Progenitor cell of endocrine pancreas (in vitro differentiated cells): ENCODE data around the gene SLC2A11. TPM values are rescaled to one million over a fixed set of nuclear protein-coding genes. Genes with fewer than 3 reads are reported as not detected.

Source experiments
- DNase-seq: peaks from one replicate; pipeline ENCODE4 v3.0.0; 2021; ENCODE audit warnings: low spot score; ENCODE audit not compliant: unreplicated experiment
- H3K27ac Mint-ChIP-seq: 2 replicates; pipeline ENCODE4 v1.8.0; 2021; ENCODE audit warnings: mild to moderate bottlenecking, moderate library complexity, mixed read lengths
- H3K27me3 Mint-ChIP-seq: 2 replicates; pipeline ENCODE4 v1.8.0; 2021; ENCODE audit warnings: mixed read lengths
- H3K36me3 Mint-ChIP-seq: 2 replicates; pipeline ENCODE4 v1.8.0; 2022; ENCODE audit warnings: mixed read lengths; ENCODE audit not compliant: insufficient read depth
- H3K4me1 Mint-ChIP-seq: 2 replicates; pipeline ENCODE4 v1.8.0; 2021; ENCODE audit warnings: low read depth, mixed read lengths
- H3K4me3 Mint-ChIP-seq: 2 replicates; pipeline ENCODE4 v1.8.0; 2021; ENCODE audit warnings: low read depth, mild to moderate bottlenecking, moderate library complexity, mixed read lengths
- H3K9me3 Mint-ChIP-seq: 2 replicates; pipeline ENCODE4 v1.8.0; 2021; ENCODE audit warnings: low read depth, mixed read lengths
- total RNA-seq: library from RNA; stranded (reverse); gene quantifications from 2 replicates; pipeline ENCODE4 v1.2.1, GENCODE V29; 2021
- TF ChIP-seq, protein P1 (sequence below): fragments of 200-600 bp; sonication (generic); IDR thresholded peaks from one replicate; pipeline ENCODE4 v1.5.0; 2021; ENCODE audit warnings: antibody characterized with exemption, mild to moderate bottlenecking; ENCODE audit not compliant: unreplicated experiment

SLC2A11 gene
- total RNA-seq, 1 donor from 2014 or later = 39.7 TPM

DNA sequence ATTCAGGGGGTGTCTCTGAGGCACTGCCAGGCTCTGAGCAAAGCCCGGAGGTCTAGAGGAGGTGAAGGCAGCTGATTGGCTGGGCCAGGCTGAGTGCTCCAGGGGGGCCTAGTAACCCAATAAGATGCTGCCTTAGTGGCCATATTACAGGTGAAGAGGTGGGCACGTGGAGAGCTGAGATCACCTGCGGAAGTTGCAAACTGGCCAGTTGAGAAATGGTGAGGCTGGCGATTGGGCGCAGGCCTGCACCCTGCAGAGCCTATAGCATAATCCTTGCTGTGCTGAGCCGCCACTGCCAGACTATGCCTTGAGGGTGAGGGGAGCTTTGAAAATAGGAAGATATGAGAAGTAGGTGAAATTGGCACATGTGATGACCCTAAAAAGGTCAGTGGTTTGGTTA lies 40.5 kb upstream of the SLC2A11 start:
- Mint-ChIP-seq H3K27ac (peak overlapping the region; percentile 78), H3K9me3 (no peaks in the 10 kb centered on the region), H3K36me3 (peaks cover 40% of the 10 kb centered on the region), H3K4me3 (no peak overlapping the region), H3K4me1 (no peaks in the 10 kb centered on the region), H3K27me3 (no peaks in the 10 kb centered on the region)
- TF ChIP-seq, protein P1, sequence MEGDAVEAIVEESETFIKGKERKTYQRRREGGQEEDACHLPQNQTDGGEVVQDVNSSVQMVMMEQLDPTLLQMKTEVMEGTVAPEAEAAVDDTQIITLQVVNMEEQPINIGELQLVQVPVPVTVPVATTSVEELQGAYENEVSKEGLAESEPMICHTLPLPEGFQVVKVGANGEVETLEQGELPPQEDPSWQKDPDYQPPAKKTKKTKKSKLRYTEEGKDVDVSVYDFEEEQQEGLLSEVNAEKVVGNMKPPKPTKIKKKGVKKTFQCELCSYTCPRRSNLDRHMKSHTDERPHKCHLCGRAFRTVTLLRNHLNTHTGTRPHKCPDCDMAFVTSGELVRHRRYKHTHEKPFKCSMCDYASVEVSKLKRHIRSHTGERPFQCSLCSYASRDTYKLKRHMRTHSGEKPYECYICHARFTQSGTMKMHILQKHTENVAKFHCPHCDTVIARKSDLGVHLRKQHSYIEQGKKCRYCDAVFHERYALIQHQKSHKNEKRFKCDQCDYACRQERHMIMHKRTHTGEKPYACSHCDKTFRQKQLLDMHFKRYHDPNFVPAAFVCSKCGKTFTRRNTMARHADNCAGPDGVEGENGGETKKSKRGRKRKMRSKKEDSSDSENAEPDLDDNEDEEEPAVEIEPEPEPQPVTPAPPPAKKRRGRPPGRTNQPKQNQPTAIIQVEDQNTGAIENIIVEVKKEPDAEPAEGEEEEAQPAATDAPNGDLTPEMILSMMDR = no peak
- no peak for DNase-seq

DNA sequence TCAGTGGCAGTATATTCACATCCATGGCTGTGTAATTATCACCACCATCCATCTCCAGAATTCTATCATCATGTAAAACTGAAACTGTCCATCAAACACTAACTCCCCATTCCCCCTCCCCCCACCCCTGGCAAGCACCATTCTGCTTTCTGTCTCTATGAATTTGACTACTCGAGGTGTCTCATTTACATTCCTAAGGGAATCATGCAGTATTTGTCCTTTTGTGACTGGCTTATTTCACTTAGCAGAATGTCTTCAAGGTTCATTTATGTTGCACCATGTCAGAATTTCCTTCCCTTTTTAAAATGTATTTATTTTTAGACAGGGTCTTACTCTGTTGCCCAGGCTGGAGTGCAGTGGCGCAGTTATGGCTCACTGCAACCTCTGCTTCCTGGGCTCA lies 39.1 kb upstream of the SLC2A11 start:
- TF ChIP-seq, protein P1 = no peak
- H3K9me3 Mint-ChIP-seq = no peaks in the 10 kb centered on the region
- no peak overlapping the region for H3K4me3 Mint-ChIP-seq
- no peak overlapping the region for H3K27ac Mint-ChIP-seq
- H3K4me1 Mint-ChIP-seq = no peaks in the 10 kb centered on the region
- no peak for DNase-seq
- peaks cover 39% of the 10 kb centered on the region for H3K36me3 Mint-ChIP-seq
- no peaks in the 10 kb centered on the region for H3K27me3 Mint-ChIP-seq

DNA sequence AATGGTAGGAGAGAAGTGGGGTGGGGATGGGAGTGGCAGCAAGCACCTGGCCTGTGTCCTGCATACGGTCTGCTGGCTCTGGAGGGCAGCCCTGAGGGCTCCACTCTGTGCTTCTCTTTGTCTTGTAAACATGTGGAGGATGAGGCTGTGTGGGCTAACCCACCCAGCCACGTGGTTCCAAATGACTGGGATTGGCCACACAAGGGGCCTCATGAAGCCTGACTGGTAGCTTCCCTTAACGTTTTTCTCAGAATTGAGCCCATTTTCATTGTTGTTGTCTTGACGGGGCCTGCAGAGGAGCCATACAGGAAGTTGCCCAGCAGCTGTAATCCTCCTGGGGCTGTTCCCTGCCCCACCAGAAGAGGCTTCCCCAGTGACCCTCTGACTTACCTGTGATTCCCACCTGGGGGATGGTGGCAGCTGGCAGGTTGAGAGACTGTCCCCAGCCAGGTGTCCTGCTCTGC lies 36.9 kb upstream of the SLC2A11 start:
- DNase-seq = no peak
- peaks cover 39% of the 10 kb centered on the region for H3K36me3 Mint-ChIP-seq
- TF ChIP-seq, protein P1 = no peak

DNA sequence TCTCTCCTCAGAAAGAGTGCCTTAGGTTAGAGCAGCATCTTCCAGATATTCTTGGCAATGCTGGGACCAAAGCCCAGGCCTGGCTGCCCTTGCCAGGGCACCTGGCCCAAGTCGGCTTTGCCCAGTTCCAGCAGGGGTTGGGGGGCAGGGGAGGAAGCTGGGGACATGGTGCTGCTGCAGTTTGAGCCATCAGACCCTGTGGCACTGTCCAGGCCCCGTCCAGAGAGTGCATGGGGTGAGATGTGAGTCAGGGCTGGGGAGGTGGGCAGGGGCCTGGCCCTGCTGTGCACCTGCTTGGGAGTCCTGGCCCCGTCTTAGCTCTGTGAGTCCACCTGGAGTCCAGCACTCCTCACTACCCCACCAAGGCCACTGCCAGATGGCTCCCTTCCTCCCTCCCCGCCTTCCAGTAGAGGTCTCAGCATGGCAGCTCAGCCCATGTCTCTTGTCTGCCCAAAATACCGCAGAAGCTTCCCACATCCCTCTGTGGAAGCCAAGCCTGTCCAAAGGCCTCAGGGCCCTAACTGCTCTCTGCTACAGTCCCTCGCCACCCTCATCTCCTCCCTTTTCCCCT lies 35.5 kb upstream of the SLC2A11 start:
- H3K4me1 Mint-ChIP-seq = no peaks in the 10 kb centered on the region
- no peak for DNase-seq
- H3K9me3 Mint-ChIP-seq = no peaks in the 10 kb centered on the region
- TF ChIP-seq, protein P1 = no peak
- no peak overlapping the region for H3K4me3 Mint-ChIP-seq
- H3K27me3 Mint-ChIP-seq = no peaks in the 10 kb centered on the region
- peak overlapping the region; percentile 59 for H3K27ac Mint-ChIP-seq
- peaks cover 38% of the 10 kb centered on the region for H3K36me3 Mint-ChIP-seq

More for the DNA sequence above, 36.9 kb upstream of the SLC2A11 start:
- H3K27ac Mint-ChIP-seq = no peak overlapping the region
- no peaks in the 10 kb centered on the region for H3K9me3 Mint-ChIP-seq
- no peaks in the 10 kb centered on the region for H3K4me1 Mint-ChIP-seq
- no peaks in the 10 kb centered on the region for H3K27me3 Mint-ChIP-seq
- no peak overlapping the region for H3K4me3 Mint-ChIP-seq

DNA sequence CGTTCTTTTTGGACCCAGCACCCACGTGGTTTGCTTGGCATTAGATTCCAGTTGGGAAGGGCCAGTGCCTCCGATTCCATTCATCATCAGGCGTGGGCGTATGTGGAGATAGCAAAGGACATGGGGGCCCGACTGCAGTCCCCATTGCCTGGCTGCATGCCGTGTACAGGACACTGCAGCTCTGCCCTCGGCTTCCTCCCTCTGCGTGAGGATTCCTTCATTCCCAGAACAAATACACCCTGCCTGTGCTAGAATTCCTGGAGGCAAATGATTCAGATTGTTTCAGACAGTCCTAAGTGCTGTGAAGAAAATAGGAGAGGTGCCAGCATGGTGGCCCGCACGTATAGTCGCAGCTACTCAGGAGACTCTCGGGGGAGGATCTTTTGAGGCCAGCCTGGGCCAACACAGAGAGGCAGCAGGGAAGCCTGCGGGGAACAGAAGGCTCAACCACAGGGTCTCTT lies 34.3 kb upstream of the SLC2A11 start:
- no peak for DNase-seq
- H3K27ac Mint-ChIP-seq = no peak overlapping the region
- no peak overlapping the region for H3K4me3 Mint-ChIP-seq
- no peaks in the 10 kb centered on the region for H3K27me3 Mint-ChIP-seq
- TF ChIP-seq, protein P1 = no peak
- H3K9me3 Mint-ChIP-seq = no peaks in the 10 kb centered on the region
- peaks cover 34% of the 10 kb centered on the region for H3K36me3 Mint-ChIP-seq
- H3K4me1 Mint-ChIP-seq = no peaks in the 10 kb centered on the region
